ENCODE results near the gene PCDH17. TPM values are rescaled to one million over a fixed set of nuclear protein-coding genes. Genes with fewer than 3 reads are reported as not detected.

The PCDH17 gene
- total RNA-seq, 4 donors from 2014 or later: 4.6 to 10.8 (median 7.4) TPM

DNA sequence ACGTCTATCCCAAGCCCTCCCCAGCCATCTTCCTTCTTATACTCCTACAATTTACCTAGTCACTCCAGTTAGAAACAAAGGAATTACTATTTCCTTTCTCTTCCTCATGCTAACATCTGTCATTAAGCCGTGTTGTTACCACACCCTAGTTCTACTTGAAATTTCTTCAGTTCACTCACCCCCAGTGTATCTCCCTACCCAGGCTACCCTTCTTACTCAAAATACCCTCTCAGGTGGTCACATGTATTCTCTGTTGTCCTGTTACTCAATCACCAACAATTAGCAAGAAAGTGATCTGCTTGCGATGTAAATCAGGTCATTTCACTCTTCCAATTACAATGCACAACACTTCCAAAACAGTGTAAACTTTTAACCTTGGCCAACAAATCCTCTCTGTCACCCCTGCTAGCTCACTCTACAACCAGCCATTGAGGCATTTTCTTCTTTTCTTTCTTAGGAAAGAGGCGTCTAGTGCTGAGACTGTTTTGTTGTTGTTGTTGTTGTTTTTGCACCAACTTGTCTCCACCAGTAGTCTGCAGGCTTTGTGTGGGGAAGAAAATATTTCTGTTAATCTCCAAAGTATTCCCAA is 50.7 kb downstream of the PCDH17 start:
- 64 to 70% methylated on average over 4 of the region's 4 CpGs for WGBS, 2 donors
- Histone ChIP-seq H3K36me3 (no peaks in the 10 kb centered on the region), H3K4me3 (no peak overlapping the region), H3K4me1 (no peaks in the 10 kb centered on the region), H3K27ac (no peak overlapping the region), H3K27me3 (no peaks in the 10 kb centered on the region), H3K9me3 (no peaks in the 10 kb centered on the region)
- TF ChIP-seq CTCF (IDR thresholded peaks at IDR 0.05) (no peak), POLR2A (IDR thresholded peaks at IDR 0.05) (no peak), EP300 (IDR thresholded peaks at IDR 0.05) (no peak)
- no peak for DNase-seq (ENCODE audit: low spot score in 2 of 2)

GRCh38 chr13:57698851-57699250 is 67.3 kb downstream of the PCDH17 start:
- no peaks in the 10 kb centered on the region for H3K36me3 ChIP-seq
- H3K4me3 ChIP-seq: no peak overlapping the region
- H3K9me3 ChIP-seq: no peaks in the 10 kb centered on the region
- WGBS, 2 donors: 76 to 78% methylated on average over 4 of the region's 4 CpGs
- H3K27me3 ChIP-seq: no peaks in the 10 kb centered on the region
- H3K27ac ChIP-seq: no peak overlapping the region
- H3K4me1 ChIP-seq: no peaks in the 10 kb centered on the region
- no peak for TF ChIP-seq POLR2A (IDR thresholded peaks at IDR 0.05)
- TF ChIP-seq CTCF (IDR thresholded peaks at IDR 0.05): no peak
- TF ChIP-seq EP300 (IDR thresholded peaks at IDR 0.05): no peak
- no peak for DNase-seq (ENCODE audit: low spot score in 2 of 2)

DNA sequence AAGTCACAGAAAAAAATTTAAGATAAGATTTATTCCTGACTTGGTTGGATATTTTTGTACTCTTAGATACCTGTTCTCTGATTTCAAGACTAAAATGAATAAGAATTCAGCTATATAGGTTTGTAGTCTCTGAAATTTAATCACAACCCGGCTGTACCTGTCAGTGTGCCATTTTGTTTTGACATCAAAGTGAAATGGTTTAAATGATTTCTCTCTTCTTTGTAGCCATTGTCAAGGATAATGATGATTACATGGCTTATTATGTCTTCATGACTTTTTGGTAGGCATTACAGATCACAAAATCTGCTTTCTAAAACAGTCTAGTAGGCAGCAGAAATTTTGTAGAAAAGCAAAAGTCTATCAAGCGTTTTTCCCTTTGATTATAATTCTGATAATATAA is 72.5 kb downstream of the PCDH17 start:
- TF ChIP-seq CTCF (IDR thresholded peaks at IDR 0.05) (no peak), POLR2A (IDR thresholded peaks at IDR 0.05) (no peak), EP300 (IDR thresholded peaks at IDR 0.05) (no peak)
- Histone ChIP-seq H3K9me3 (no peaks in the 10 kb centered on the region), H3K27me3 (no peaks in the 10 kb centered on the region), H3K36me3 (no peaks in the 10 kb centered on the region), H3K4me1 (no peaks in the 10 kb centered on the region), H3K27ac (no peak overlapping the region), H3K4me3 (no peak overlapping the region)
- no peak for DNase-seq (ENCODE audit: low spot score in 2 of 2)
- WGBS, 2 donors: 89 to 93% methylated on average over 2 of the region's 2 CpGs

DNA sequence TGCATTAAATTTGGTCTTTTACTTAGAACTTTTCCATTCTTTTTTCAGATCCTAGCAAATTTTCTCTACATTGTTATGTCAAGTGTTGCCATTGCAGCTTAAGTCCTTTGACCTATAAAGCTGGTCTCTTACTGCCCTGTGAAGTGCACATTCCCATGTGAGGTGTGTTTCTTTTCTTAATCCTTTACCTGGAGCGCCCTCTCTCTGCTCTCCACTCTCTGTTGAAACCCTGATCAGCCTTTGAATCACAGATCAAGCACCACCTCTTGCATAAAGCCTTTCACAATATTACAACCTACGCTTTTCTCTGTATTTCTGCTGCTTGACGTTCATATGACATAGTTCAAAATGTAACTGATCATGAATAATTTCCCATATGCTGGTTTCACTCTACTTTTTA is 84.8 kb downstream of the PCDH17 start:
- H3K4me3 ChIP-seq: no peak overlapping the region
- no peaks in the 10 kb centered on the region for H3K4me1 ChIP-seq
- TF ChIP-seq CTCF (IDR thresholded peaks at IDR 0.05): no peak
- no peaks in the 10 kb centered on the region for H3K36me3 ChIP-seq
- DNase-seq (ENCODE audit: low spot score in 2 of 2): no peak
- 73 to 74% methylated on average over 3 of the region's 3 CpGs for WGBS, 2 donors
- no peaks in the 10 kb centered on the region for H3K27me3 ChIP-seq
- H3K9me3 ChIP-seq: no peaks in the 10 kb centered on the region
- H3K27ac ChIP-seq: no peak overlapping the region

GRCh38 chr13:57724486-57725272 is 93.1 kb downstream of the PCDH17 start:
- WGBS, 2 donors: 80 to 83% methylated on average over 12 of the region's 12 CpGs

More at GRCh38 chr13:57724486-57725272, 93.1 kb downstream of the PCDH17 start:
- no peak overlapping the region for H3K27ac ChIP-seq
- no peak overlapping the region for H3K4me3 ChIP-seq
- H3K9me3 ChIP-seq: no peaks in the 10 kb centered on the region
- no peak for TF ChIP-seq CTCF (IDR thresholded peaks at IDR 0.05)
- no peak for TF ChIP-seq POLR2A (IDR thresholded peaks at IDR 0.05)
- TF ChIP-seq EP300 (IDR thresholded peaks at IDR 0.05): no peak
- H3K27me3 ChIP-seq: no peaks in the 10 kb centered on the region
- no peak for DNase-seq (ENCODE audit: low spot score in 2 of 2)
- no peaks in the 10 kb centered on the region for H3K36me3 ChIP-seq
- no peaks in the 10 kb centered on the region for H3K4me1 ChIP-seq
